ENCODE measurements around the gene PDGFB.

The PDGFB gene

GRCh38 chr22:39247361-39247760, 2.6 kb upstream of the PDGFB start:
- no peak overlapping the region for H3K27ac ChIP-seq
- H3K4me3 ChIP-seq (ENCODE audit: low read depth in 1 of 2, low read length in 1 of 2): no peak overlapping the region
- no peaks in the 10 kb centered on the region for H3K4me1 ChIP-seq (ENCODE audit: control insufficient read depth in 1 of 2, insufficient read depth in 1 of 2, low read depth in 1 of 2, low read length in 1 of 2)
- TF ChIP-seq, protein P1, sequence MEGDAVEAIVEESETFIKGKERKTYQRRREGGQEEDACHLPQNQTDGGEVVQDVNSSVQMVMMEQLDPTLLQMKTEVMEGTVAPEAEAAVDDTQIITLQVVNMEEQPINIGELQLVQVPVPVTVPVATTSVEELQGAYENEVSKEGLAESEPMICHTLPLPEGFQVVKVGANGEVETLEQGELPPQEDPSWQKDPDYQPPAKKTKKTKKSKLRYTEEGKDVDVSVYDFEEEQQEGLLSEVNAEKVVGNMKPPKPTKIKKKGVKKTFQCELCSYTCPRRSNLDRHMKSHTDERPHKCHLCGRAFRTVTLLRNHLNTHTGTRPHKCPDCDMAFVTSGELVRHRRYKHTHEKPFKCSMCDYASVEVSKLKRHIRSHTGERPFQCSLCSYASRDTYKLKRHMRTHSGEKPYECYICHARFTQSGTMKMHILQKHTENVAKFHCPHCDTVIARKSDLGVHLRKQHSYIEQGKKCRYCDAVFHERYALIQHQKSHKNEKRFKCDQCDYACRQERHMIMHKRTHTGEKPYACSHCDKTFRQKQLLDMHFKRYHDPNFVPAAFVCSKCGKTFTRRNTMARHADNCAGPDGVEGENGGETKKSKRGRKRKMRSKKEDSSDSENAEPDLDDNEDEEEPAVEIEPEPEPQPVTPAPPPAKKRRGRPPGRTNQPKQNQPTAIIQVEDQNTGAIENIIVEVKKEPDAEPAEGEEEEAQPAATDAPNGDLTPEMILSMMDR (IDR thresholded peaks at IDR 0.05): no peak
- H3K27me3 ChIP-seq: peaks cover 98% of the 10 kb centered on the region
- H3K36me3 ChIP-seq: no peaks in the 10 kb centered on the region
- no peaks in the 10 kb centered on the region for H3K9me3 ChIP-seq

GRCh38 chr22:39246690-39247332, 2.0 kb upstream of the PDGFB start:
- Histone ChIP-seq H3K27me3 (peaks cover 98% of the 10 kb centered on the region), H3K27ac (no peak overlapping the region), H3K9me3 (no peaks in the 10 kb centered on the region), H3K4me3 (ENCODE audit: low read depth in 1 of 2, low read length in 1 of 2) (no peak overlapping the region), H3K36me3 (no peaks in the 10 kb centered on the region), H3K4me1 (ENCODE audit: control insufficient read depth in 1 of 2, insufficient read depth in 1 of 2, low read depth in 1 of 2, low read length in 1 of 2) (no peaks in the 10 kb centered on the region)
- TF ChIP-seq, protein P1 (IDR thresholded peaks at IDR 0.05): no peak

- TF ChIP-seq, protein P1 (IDR thresholded peaks at IDR 0.05): no peak
- H3K36me3 ChIP-seq: no peaks in the 10 kb centered on the region
- H3K4me1 ChIP-seq (ENCODE audit: control insufficient read depth in 1 of 2, insufficient read depth in 1 of 2, low read depth in 1 of 2, low read length in 1 of 2): no peaks in the 10 kb centered on the region
- H3K27ac ChIP-seq: no peak overlapping the region
- H3K27me3 ChIP-seq: peaks cover 98% of the 10 kb centered on the region
- H3K4me3 ChIP-seq (ENCODE audit: low read depth in 1 of 2, low read length in 1 of 2): no peak overlapping the region
- H3K9me3 ChIP-seq: no peaks in the 10 kb centered on the region
These were observed 1.4 kb upstream of the PDGFB start for GRCh38 chr22:39246217-39246616.

DNA sequence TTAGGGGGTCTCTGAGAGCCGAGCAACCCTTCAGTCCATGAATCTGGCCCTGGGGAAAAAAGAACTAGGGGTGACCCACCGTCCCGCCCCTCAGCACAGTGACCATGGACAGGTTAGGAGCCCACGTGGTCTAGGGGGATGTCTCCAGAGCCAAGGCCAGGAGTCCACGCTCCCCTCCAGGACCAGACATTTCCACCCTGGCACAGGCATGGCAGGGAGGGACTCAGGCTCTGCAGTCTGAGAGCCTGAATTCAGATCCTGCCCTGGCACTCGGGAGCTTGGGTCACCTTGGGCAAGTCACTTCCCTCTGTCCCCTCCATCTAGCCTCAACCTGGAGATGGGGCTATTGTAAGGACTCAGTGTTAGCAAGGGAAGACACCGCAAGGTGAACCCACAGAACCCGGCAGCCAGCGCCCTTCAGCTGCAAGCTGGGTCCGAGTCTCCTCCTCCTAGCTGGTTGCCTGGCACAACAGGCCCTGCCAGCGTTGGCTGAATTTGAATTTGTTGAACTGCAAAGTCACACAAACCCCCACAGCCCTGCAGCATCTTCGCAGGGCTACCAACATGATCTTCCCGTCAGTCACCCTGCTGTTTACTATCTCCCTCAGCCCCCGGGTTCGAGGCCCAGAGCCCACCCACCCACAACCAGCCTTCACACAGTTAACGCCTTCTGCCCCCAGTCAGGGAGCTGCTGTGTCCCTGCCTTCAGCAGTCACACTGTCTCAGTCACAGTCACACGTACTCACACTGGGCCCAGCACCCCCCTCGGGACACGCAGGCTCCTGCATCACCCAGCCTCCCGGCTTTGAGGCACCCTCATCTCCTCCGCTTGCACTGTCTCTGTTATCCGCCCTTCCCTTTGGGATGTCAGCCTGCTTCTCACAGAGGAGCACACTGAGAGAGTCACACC, 603 bp upstream of the PDGFB start:
- Histone ChIP-seq H3K27me3 (peaks cover 98% of the 10 kb centered on the region), H3K4me1 (ENCODE audit: control insufficient read depth in 1 of 2, insufficient read depth in 1 of 2, low read depth in 1 of 2, low read length in 1 of 2) (peaks cover 0 to 4% of the 10 kb centered on the region in 2 experiments), H3K36me3 (no peaks in the 10 kb centered on the region), H3K27ac (no peak overlapping the region), H3K4me3 (ENCODE audit: low read depth in 1 of 2, low read length in 1 of 2) (no peak overlapping the region), H3K9me3 (no peaks in the 10 kb centered on the region)
- TF ChIP-seq, protein P1 (IDR thresholded peaks at IDR 0.05): no peak

GRCh38 chr22:39244136-39244495, 666 bp downstream of the PDGFB start:
- peaks cover 0 to 4% of the 10 kb centered on the region in 2 experiments for H3K4me1 ChIP-seq (ENCODE audit: control insufficient read depth in 1 of 2, insufficient read depth in 1 of 2, low read depth in 1 of 2, low read length in 1 of 2)
- H3K4me3 ChIP-seq (ENCODE audit: low read depth in 1 of 2, low read length in 1 of 2): no peak overlapping the region
- H3K27ac ChIP-seq: no peak overlapping the region
- no peaks in the 10 kb centered on the region for H3K9me3 ChIP-seq
- H3K27me3 ChIP-seq: peaks cover 98% of the 10 kb centered on the region
- no peaks in the 10 kb centered on the region for H3K36me3 ChIP-seq
- TF ChIP-seq, protein P1 (IDR thresholded peaks at IDR 0.05): no peak

Measured in neutrophil (primary cell).